ENCODE measurements around the gene CHMP4B.

Gene CHMP4B

GRCh38 chr20:33878583-33878982 is 67.4 kb downstream of the CHMP4B start:
- H3K79me2 ChIP-seq (ENCODE audit: insufficient read depth, low read depth), result no peaks in the 10 kb centered on the region
- H3K4me1 ChIP-seq (ENCODE audit: low read depth, poor library complexity, severe bottlenecking), result peaks cover 77% of the 10 kb centered on the region
- no peaks in the 10 kb centered on the region for H3K36me3 ChIP-seq (ENCODE audit: insufficient read depth)
- H3K27me3 ChIP-seq (ENCODE audit: insufficient read depth, low read depth), result no peaks in the 10 kb centered on the region
- H4K20me1 ChIP-seq (ENCODE audit: insufficient read depth), result no peaks in the 10 kb centered on the region
- H3K4me3 ChIP-seq (IDR thresholded peaks at IDR 0.05; ENCODE audit: insufficient read depth, low read depth, low read length), result no peak overlapping the region
- no peak overlapping the region for H3K9ac ChIP-seq
- H2AFZ ChIP-seq (ENCODE audit: low read depth), result no peak overlapping the region; the same call in 1 of the 2 replicates
- H3K4me2 ChIP-seq, result peak overlapping the region; percentile 1; the same call in 1 of the 2 replicates
- TF ChIP-seq, protein P1, sequence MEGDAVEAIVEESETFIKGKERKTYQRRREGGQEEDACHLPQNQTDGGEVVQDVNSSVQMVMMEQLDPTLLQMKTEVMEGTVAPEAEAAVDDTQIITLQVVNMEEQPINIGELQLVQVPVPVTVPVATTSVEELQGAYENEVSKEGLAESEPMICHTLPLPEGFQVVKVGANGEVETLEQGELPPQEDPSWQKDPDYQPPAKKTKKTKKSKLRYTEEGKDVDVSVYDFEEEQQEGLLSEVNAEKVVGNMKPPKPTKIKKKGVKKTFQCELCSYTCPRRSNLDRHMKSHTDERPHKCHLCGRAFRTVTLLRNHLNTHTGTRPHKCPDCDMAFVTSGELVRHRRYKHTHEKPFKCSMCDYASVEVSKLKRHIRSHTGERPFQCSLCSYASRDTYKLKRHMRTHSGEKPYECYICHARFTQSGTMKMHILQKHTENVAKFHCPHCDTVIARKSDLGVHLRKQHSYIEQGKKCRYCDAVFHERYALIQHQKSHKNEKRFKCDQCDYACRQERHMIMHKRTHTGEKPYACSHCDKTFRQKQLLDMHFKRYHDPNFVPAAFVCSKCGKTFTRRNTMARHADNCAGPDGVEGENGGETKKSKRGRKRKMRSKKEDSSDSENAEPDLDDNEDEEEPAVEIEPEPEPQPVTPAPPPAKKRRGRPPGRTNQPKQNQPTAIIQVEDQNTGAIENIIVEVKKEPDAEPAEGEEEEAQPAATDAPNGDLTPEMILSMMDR (conservative IDR thresholded peaks at IDR 0.05; ENCODE audit: low read depth, low read length), result no peak
- peak overlapping the region; percentile 27; the same call in 1 of the 2 replicates for H3K27ac ChIP-seq

- H3K27me3 ChIP-seq (ENCODE audit: insufficient read depth, low read depth), result no peaks in the 10 kb centered on the region
- H3K27ac ChIP-seq, result peak overlapping the region; percentile 98
- no peaks in the 10 kb centered on the region for H4K20me1 ChIP-seq (ENCODE audit: insufficient read depth)
- H3K4me1 ChIP-seq (ENCODE audit: low read depth, poor library complexity, severe bottlenecking), result peaks cover 77% of the 10 kb centered on the region
- no peak overlapping the region for H3K4me3 ChIP-seq (IDR thresholded peaks at IDR 0.05; ENCODE audit: insufficient read depth, low read depth, low read length)
- H3K79me2 ChIP-seq (ENCODE audit: insufficient read depth, low read depth), result no peaks in the 10 kb centered on the region
- peak overlapping the region; percentile 16; the same call in 1 of the 2 replicates for H3K9ac ChIP-seq
- H3K36me3 ChIP-seq (ENCODE audit: insufficient read depth), result no peaks in the 10 kb centered on the region
- peak overlapping the region; percentile 26 for H3K4me2 ChIP-seq
- TF ChIP-seq, protein P1 (conservative IDR thresholded peaks at IDR 0.05; ENCODE audit: low read depth, low read length), result no peak
- H2AFZ ChIP-seq (ENCODE audit: low read depth), result peak overlapping the region; percentile 31; the same call in 1 of the 2 replicates
Measured at GRCh38 chr20:33880396-33880795, 69.2 kb downstream of the CHMP4B start.

GRCh38 chr20:33881989-33882388 is 70.8 kb downstream of the CHMP4B start:
- Histone ChIP-seq H3K27ac (peak overlapping the region; percentile 98), H3K4me1 (ENCODE audit: low read depth, poor library complexity, severe bottlenecking) (peaks cover 86% of the 10 kb centered on the region), H3K36me3 (ENCODE audit: insufficient read depth) (no peaks in the 10 kb centered on the region), H4K20me1 (ENCODE audit: insufficient read depth) (no peaks in the 10 kb centered on the region), H3K79me2 (ENCODE audit: insufficient read depth, low read depth) (no peaks in the 10 kb centered on the region), H2AFZ (ENCODE audit: low read depth) (peak overlapping the region; percentile 28; the same call in 1 of the 2 replicates), H3K4me3 (IDR thresholded peaks at IDR 0.05; ENCODE audit: insufficient read depth, low read depth, low read length) (no peak overlapping the region), H3K9ac (peak overlapping the region; percentile 75), H3K27me3 (ENCODE audit: insufficient read depth, low read depth) (no peaks in the 10 kb centered on the region), H3K4me2 (peak overlapping the region; percentile 59; the same call in 1 of the 2 replicates)
- TF ChIP-seq, protein P1 (conservative IDR thresholded peaks at IDR 0.05; ENCODE audit: low read depth, low read length), result no peak

- Histone ChIP-seq H3K4me1 (ENCODE audit: low read depth, poor library complexity, severe bottlenecking) (peaks cover 90% of the 10 kb centered on the region), H2AFZ (ENCODE audit: low read depth) (peak overlapping the region; percentile 28; the same call in 1 of the 2 replicates), H3K4me2 (peak overlapping the region; percentile 59), H3K4me3 (IDR thresholded peaks at IDR 0.05; ENCODE audit: insufficient read depth, low read depth, low read length) (no peak overlapping the region), H3K9ac (peak overlapping the region; percentile 75), H3K36me3 (ENCODE audit: insufficient read depth) (no peaks in the 10 kb centered on the region), H3K27ac (peak overlapping the region; percentile 98), H4K20me1 (ENCODE audit: insufficient read depth) (no peaks in the 10 kb centered on the region), H3K79me2 (ENCODE audit: insufficient read depth, low read depth) (no peaks in the 10 kb centered on the region), H3K27me3 (ENCODE audit: insufficient read depth, low read depth) (no peaks in the 10 kb centered on the region)
- TF ChIP-seq, protein P1 (conservative IDR thresholded peaks at IDR 0.05; ENCODE audit: low read depth, low read length), result no peak
Measured at GRCh38 chr20:33882481-33882880, 71.3 kb downstream of the CHMP4B start.

All from KMS-11 (cell line).